ENCODE results near the gene THTPA.
A peak's percentile ranks its signal among the peaks of the same experiment; 100 is the strongest.

The THTPA gene

DNA sequence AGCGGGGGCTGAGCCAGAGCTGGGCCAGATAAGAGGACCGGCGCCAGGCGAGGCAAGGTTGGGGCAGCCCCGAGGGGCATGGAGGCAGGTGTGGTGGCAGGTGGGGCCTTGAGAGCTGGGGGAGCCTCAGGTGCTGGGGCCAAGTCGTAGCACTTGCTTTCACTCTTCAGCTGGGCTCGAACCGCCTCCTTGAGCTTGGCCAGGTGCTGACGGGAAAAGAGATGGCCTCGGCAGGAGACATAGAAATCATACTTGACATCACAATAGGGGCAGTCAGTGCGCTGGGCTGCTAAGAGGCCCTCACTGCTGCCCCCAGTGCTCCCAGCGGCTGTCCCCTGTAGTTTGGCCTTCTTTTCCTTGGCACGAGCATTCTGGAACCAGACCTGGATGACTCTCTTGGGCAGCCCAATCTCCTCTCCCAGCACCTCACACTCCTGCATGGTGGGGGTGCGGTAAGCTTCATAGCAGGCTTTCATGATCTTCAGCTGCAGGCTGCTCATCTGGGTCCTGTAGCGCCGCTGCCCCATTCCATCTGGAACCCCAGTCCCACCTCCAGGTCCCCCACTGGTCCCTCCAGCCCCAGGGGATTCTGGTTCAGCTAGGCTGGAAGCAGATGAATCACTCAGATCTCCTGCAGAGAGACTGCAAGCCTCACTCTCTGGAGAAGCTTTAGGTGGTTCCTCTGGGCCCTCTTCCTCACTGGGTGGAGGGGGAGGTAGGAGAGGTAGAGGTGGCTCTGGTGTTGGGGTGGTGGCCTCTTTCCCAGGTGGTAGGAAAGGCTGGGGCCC lies 32.6 kb upstream of the THTPA start:
- no peaks in the 10 kb centered on the region for H3K36me3 ChIP-seq (replicated peaks)
- no peak overlapping the region for H3K27ac ChIP-seq
- no peak overlapping the region for H3K4me3 ChIP-seq (ENCODE audit: low read depth, low read length)
- TF ChIP-seq, protein P1, sequence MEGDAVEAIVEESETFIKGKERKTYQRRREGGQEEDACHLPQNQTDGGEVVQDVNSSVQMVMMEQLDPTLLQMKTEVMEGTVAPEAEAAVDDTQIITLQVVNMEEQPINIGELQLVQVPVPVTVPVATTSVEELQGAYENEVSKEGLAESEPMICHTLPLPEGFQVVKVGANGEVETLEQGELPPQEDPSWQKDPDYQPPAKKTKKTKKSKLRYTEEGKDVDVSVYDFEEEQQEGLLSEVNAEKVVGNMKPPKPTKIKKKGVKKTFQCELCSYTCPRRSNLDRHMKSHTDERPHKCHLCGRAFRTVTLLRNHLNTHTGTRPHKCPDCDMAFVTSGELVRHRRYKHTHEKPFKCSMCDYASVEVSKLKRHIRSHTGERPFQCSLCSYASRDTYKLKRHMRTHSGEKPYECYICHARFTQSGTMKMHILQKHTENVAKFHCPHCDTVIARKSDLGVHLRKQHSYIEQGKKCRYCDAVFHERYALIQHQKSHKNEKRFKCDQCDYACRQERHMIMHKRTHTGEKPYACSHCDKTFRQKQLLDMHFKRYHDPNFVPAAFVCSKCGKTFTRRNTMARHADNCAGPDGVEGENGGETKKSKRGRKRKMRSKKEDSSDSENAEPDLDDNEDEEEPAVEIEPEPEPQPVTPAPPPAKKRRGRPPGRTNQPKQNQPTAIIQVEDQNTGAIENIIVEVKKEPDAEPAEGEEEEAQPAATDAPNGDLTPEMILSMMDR (IDR thresholded peaks at IDR 0.05; ENCODE audit: low read depth, low read length, missing control alignments), result no peak
- in situ Hi-C loops (cut with HindIII; ENCODE audit: low pct_ligation_motif_present, low sequenced_read_pairs), result no loop called here
- no peaks in the 10 kb centered on the region for H3K27me3 ChIP-seq (replicated peaks)
- no peak for DNase-seq

DNA sequence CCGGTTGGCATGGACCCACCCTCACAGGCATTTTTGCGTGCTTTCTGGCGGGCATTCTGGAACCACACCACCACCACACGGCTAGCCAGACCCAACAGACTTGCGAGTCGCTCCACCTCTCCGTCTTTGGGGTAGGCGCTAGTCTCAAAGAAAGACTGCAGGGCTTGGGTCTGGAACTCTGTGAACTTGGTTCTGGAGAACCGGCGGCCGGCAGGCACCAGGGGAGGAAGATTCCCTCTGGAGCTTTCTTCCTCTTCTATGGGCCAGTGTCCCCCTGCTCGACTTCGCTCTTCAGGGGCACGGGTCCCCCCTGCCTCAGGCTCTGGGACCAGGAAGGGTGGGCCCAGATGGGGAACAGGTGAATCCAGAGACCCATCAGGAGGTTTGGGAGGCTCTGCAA lies 31.1 kb upstream of the THTPA start:
- TF ChIP-seq, protein P1 (IDR thresholded peaks at IDR 0.05; ENCODE audit: low read depth, low read length, missing control alignments), result no peak
- Histone ChIP-seq H3K27me3 (replicated peaks) (no peaks in the 10 kb centered on the region), H3K36me3 (replicated peaks) (no peaks in the 10 kb centered on the region), H3K4me3 (ENCODE audit: low read depth, low read length) (no peak overlapping the region), H3K27ac (no peak overlapping the region)
- no peak for DNase-seq
- in situ Hi-C loops (cut with HindIII; ENCODE audit: low pct_ligation_motif_present, low sequenced_read_pairs), result no loop called here

DNA sequence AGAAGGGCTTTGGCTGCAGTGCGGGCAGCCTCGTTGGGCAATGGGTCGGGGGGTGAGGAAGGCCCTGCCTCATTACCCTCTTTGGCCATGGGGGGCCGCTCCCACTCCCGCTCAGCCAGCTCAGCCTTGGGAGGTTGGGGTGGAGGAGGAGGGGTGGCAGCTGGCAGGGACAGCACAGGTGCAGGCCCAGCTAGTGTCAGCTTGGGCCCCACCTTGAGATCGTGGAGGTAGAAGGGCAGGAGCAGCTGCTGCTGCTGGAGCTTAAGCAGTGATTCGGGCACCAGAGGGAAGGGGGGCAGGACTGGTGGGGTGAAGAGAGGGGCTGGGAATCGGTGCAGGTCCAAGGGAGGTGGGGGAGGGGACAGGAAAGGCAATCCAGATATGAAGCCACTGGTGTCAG lies 30.5 kb upstream of the THTPA start:
- DNase-seq, result no peak
- in situ Hi-C loops (cut with HindIII; ENCODE audit: low pct_ligation_motif_present, low sequenced_read_pairs), result no loop called here
- H3K36me3 ChIP-seq (replicated peaks), result no peaks in the 10 kb centered on the region
- TF ChIP-seq, protein P1 (IDR thresholded peaks at IDR 0.05; ENCODE audit: low read depth, low read length, missing control alignments), result no peak
- H3K4me3 ChIP-seq (ENCODE audit: low read depth, low read length), result no peak overlapping the region
- H3K27me3 ChIP-seq (replicated peaks), result no peaks in the 10 kb centered on the region
- no peak overlapping the region for H3K27ac ChIP-seq

DNA sequence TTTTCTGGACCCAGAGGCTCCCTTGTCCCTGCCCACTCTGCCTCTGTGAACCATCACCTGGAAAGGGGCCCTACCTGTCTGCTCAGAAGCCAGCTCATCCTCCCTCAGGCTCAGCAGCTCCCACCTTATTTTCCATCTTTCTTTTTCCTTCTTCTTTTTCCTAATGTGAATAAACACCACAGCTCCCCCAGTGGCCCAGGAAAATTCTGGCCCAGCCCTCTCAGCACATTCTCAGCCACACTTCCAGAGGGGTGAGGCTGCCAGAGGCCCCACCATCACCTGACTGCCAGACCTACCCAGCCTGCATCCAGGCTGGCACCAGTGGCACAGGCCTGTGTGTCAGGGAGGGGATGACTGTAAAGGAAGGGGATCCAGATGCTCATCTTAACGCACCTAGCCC lies 27.5 kb upstream of the THTPA start:
- H3K27ac ChIP-seq, result no peak overlapping the region
- H3K36me3 ChIP-seq (replicated peaks), result no peaks in the 10 kb centered on the region
- no peak overlapping the region for H3K4me3 ChIP-seq (ENCODE audit: low read depth, low read length)
- in situ Hi-C loops (cut with HindIII; ENCODE audit: low pct_ligation_motif_present, low sequenced_read_pairs), result no loop called here
- DNase-seq, result no peak
- TF ChIP-seq, protein P1 (IDR thresholded peaks at IDR 0.05; ENCODE audit: low read depth, low read length, missing control alignments), result peak; percentile 56
- no peaks in the 10 kb centered on the region for H3K27me3 ChIP-seq (replicated peaks)

DNA sequence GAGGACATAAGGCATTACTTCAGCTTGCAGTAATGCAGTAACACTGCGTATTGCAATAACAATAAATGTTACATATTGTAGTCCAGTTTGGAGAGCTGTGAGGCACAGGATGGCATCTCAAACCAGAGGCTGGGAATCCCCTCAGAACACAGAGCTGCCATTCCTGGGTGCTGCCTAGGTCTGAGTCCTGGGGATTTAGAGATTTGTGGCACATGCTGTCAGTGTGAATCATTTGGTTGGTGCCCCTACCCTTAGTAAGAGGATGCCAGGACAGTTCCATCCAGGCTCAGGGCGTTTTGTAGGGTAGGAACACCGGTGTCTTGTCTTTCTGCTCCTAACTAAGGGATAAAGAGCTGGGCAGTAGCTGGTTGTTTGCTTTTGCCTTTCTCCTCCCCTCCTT lies 27.1 kb upstream of the THTPA start:
- TF ChIP-seq, protein P1 (IDR thresholded peaks at IDR 0.05; ENCODE audit: low read depth, low read length, missing control alignments), result no peak
- DNase-seq, result no peak
- no peaks in the 10 kb centered on the region for H3K27me3 ChIP-seq (replicated peaks)
- in situ Hi-C loops (cut with HindIII; ENCODE audit: low pct_ligation_motif_present, low sequenced_read_pairs), result no loop called here
- H3K36me3 ChIP-seq (replicated peaks), result no peaks in the 10 kb centered on the region
- no peak overlapping the region for H3K4me3 ChIP-seq (ENCODE audit: low read depth, low read length)
- H3K27ac ChIP-seq, result no peak overlapping the region
